Parietal lobe (tissue), 2 donors: ENCODE measurements around the gene FREM1. TPM values are rescaled to one million over a fixed set of nuclear protein-coding genes. Genes with fewer than 3 reads are reported as not detected.

Source experiments
- small RNA-seq: library from RNA; depleted of rRNA; stranded (forward); fragments of <200 nt; gene quantifications from one replicate; pipeline ENCODE3, GENCODE V24; 2014; ENCODE audit warnings: low replicate concordance
- total RNA-seq: library from RNA; depleted of rRNA; stranded (reverse); fragments of >200 nt; gene quantifications from one replicate; pipeline ENCODE4 v1.2.3, GENCODE V29; 2014

The FREM1 gene, protein sequence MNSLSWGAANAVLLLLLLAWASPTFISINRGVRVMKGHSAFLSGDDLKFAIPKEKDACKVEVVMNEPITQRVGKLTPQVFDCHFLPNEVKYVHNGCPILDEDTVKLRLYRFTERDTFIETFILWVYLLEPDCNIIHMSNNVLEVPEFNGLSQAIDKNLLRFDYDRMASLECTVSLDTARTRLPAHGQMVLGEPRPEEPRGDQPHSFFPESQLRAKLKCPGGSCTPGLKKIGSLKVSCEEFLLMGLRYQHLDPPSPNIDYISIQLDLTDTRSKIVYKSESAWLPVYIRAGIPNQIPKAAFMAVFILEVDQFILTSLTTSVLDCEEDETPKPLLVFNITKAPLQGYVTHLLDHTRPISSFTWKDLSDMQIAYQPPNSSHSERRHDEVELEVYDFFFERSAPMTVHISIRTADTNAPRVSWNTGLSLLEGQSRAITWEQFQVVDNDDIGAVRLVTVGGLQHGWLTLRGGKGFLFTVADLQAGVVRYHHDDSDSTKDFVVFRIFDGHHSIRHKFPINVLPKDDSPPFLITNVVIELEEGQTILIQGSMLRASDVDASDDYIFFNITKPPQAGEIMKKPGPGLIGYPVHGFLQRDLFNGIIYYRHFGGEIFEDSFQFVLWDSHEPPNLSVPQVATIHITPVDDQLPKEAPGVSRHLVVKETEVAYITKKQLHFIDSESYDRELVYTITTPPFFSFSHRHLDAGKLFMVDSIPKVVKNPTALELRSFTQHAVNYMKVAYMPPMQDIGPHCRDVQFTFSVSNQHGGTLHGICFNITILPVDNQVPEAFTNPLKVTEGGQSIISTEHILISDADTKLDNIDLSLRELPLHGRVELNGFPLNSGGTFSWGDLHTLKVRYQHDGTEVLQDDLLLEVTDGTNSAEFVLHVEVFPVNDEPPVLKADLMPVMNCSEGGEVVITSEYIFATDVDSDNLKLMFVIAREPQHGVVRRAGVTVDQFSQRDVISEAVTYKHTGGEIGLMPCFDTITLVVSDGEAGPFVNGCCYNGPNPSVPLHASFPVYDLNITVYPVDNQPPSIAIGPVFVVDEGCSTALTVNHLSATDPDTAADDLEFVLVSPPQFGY (N-terminal part only)
- total RNA-seq = 4.7 TPM

DNA sequence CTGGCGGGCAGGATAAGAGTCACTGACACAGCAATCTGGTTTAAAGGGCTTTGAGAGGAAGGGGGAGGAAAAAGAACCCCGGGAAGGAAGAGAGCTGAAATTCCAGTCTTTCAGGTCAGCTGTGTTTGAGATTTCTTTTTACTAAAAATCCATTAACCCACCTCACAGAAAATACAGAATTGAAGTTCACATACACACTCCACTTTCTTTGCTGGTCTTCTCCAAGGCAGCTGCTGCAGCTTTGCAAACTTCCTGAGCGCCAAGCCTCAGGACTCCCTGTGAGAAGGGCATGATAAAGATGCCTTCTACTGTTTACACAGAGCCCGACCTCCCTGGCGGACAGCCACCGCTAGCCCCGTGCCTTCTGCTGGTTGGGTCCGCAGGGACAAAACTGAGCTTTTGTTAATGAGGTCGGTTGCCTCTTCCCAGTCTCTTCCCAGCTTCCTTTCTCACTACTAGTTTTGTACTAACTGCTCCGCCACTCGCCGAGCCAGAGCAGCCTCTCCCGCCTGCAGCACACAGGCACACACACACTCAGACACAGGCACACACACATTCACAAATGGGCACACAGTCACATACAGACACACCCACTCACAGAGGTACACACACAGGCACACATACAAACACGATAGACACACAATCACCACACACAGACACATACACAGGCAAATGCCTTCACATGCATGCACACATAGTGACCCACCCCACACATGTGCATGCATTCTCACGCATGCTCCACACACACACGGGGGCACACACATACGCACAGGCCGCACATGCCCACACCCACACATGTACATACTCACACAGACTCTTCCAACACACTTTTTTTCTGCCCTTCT lies at the start of gene FREM1:
Gene FREM1 (minus strand): TSS at position 468 of the 845 bp plus-strand sequence. CDS start 41,451 bp downstream, outside the sequence.

DNA sequence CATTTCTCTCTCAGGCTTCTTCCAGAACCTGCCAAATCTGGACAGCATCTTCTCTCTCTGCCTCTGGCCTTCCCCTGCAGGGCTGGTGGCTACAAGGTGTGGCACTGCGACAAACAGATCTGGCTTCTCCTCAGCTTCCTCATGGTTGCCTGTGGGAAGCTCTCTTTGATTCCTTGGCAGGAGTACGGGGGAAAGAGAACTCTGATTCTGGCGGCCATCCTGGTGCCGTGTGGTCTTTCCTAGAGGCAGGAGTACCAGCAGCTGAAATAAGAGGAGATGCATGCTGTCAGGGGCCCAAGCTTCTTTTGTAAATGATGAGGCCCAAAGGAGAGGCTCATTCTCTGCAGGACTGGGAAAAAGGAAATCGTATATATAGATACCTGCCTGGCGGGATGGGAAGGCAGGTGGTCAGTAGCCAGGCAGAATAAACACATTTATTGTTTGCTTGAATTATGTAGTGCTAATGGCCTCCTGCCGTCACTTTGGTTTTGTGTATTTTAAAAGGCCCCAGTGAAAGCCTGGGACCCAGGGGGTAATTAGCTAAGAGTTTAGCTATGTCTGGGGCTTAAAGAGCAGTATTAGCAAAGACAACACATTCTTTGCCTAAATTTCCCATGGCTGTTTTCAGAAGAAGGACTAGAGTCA lies 187.7 kb downstream of the FREM1 start, which contains the start of gene CER1:
Gene CER1 (minus strand): TSS at position 343 of the 645 bp plus-strand sequence. CDS start 61 bp downstream, at position 282.

DNA sequence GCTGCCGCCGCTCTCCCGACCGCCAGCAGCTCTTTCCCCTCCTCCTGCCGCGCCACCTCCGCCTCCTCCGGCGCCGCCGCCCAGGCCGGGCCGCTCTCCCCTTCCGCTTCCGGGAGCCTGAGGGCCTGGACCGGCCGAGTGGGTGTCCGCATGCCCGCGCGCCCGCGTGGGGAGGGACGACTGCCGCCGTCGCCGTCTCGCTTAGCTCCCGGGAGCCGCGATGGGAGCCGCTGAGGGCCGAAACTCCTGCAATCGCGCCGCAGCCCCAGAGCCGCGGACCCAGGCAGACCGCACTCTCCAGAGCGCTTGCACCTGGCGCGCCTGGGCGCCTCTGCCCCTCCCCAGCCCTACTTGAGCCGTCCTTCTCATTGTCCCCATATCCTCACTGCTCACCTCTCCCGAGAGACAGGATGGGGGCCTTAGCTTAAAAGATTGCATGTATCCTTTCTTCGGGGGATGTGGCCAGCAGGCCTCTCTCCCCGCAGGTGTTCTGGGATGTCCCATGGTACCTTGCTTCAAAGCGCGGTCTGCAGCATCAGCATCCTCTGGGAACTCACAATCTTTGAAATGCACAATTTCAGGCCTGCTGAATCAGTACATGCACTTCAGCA lies 216.9 kb downstream of the FREM1 start, which contains the start of gene ZDHHC21:
Gene ZDHHC21 (minus strand): TSS at position 182 of the 611 bp plus-strand sequence. CDS start 19,092 bp downstream, outside the sequence.

Small RNA genes within 50 kb of the gene (small RNA-seq; reads per million reads assigned to genes)
- not detected for gene RNU6-1260P

Other genes starting within 250 kb of the FREM1 start
- 62.0 TPM for gene ZDHHC21, start 217.0 kb downstream of the FREM1 start, total RNA-seq
- 0.63 TPM for gene CER1, start 187.7 kb downstream of the FREM1 start, total RNA-seq